ENCODE data around the gene TBC1D19.
"Not testable (repeated sequence)": the region's sequence is repeated elsewhere in the genome, so short reads cannot be mapped to it uniquely, and the experiment has no call there.

TBC1D19 gene

DNA sequence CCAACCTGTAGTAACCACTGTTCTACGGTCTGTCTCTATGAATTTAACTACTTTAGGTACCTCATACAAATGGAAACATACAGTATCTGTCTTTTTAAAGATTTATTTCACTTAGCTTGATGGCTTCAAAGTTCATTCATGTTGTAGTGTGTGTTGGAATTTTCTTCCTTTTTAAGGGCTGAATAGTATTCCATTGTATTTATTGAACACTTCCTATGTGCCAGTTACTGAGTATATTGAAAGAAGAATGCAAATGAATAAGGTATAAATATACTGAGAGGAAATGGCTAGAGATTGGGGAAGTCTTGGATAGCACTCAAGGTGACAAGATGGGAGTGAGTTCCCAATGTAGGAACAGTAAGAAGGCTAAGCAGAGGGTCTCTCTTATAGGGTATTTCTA is 17.3 kb downstream of the TBC1D19 start:
- DNase-seq, result no peak

DNA sequence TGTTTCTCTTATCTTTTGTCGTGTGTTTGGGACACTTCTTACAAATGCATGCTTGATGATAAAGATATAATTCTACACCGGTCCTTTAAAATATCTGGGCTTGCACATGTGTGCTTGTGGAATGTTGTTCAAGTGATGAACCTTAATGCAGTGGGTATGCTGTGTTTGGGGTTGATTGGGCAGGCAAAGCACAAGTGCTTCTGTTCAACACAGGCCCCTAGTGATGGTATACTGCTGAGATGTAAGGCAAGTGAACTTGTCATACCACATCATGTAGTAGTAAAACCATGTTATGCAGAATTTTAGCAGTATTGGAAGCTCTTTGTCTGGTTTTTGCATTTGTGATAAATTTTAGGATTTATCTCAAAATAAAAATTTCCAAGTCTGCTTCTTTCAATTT is 23.9 kb downstream of the TBC1D19 start:
- no peak for DNase-seq

DNA sequence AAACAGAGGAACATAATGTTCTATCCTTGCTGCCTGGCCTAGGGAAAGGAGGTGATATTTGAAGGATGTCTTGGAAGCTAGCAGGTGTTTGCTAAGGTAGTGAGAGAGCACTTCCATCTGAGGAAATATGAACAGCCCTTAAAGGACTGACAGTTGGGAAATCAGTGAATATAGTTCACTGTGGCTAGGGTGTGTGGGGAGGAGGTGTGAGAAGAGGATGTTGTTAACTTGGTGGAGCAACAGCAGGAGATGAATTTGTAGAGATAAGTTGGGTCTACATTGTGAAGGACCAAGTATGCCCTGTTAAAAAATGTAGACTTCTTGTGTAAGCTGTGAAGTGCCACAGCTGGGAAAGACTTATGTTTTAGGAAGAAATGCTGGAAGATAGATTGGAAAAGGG is 25.5 kb downstream of the TBC1D19 start:
- no peak for DNase-seq

DNA sequence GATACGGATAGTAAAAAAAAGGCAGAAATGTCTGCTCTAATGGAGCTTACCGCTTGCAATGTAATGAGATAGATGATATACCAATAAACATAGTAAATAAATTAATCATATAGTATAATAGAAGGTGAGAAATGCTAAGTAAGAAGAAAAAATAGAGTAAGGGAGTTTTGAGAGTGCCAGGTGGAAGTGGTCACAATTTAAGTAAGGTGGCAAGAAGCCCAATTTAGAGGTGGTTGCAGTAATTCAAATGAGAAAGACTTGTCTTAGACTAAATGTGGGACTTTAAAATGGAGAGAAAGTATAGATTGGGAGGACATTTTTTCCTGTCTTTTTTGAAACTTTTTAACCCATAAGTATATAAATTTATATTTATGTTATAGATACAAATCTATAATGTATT is 26.0 kb downstream of the TBC1D19 start:
- DNase-seq, result no peak

DNA sequence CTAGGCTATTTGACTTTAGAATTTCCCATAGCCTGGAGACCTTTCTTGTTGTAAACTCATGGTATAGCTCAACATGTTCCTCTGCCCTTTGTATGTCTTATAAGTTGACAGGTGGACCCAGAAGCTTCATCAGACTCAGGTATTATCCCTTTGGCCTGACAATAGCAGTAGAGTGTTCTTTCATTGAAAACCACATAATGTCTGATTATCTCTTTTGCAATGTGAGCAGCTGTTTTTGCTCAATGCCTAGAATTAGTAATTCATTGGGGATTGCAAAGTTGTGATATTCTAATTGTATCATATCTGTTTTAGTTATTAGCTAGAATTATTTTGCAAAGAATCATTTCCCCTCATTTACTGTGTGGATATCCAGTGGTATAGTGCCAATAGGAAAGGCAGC is 27.5 kb downstream of the TBC1D19 start:
- DNase-seq, result no peak

DNA sequence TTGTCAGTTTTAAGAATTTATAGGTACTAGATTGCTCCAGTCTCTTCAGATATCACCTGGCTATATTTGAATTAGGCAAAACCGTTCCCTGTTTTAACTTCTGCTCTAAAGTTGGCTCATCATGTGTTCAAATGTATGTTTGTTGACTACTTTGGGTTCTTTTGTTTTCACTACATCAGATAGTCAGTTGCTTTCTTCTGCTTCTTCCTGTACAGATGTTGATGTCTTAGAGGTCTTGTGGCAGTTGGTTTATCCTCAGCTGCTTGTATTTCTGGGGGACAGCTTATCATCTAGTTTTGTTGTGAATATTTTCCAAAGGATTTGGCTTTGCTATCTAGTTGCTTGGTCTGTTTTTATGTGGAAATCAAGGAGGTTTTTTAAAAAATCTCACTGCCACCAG is 28.0 kb downstream of the TBC1D19 start:
- no peak for DNase-seq

DNA sequence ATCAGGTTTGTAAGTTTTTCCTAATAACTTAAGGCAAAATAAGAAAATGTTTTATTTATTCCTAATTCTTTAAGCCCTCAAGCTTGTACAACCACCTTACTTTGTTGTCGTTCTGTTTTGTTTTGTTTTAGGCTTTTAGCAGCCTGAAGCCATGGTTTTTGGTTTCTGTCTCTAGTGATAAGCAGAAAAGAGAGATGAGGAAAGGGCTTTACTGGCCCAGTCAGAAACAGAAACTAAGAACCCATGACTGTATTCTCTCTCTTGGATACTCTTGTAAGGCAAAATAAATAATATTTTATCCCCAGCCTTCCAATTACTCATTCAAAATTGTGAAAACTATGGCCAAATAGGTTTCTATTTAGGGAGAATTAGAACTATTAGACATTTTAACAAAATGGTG is 29.4 kb downstream of the TBC1D19 start:
- peak; percentile 21 for DNase-seq

DNA sequence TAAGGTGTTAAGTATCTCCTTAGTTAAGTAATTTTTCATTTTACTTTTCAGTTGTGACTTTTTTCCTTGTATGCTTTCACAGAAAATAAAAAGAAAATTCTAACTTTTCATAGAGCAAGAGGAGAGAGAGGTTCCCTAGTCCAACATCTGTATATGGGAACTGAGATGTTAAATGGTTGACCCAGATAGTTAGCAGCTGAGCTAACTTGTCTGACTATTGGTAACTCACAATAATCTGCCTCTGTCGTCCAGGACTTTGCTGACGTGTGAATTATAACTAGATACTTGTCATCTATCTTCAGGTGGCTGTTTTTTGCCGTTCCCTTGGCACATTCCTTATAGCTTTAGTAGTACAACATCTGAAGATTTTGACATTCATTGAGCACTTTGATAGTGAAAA is 29.9 kb downstream of the TBC1D19 start:
- DNase-seq, result no peak

DNA sequence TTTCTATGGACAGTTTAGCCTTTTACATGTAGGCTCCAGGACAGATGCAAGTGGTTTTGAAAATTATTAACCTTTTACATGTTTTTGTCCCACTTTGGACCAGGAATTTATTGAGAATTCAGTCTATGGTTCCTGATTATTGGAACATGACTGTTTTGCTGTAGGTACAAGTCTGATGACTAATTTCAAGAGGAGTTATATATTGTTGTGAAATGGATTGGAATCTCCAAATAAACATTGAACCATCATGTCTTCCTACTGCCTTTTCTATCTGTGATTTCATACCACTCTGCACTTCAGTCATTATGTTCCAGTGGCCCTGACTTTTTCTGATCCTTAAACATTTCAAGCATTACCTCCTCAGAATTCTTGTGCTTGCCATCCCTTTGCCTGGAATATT is 35.9 kb downstream of the TBC1D19 start:
- no peak for DNase-seq

DNA sequence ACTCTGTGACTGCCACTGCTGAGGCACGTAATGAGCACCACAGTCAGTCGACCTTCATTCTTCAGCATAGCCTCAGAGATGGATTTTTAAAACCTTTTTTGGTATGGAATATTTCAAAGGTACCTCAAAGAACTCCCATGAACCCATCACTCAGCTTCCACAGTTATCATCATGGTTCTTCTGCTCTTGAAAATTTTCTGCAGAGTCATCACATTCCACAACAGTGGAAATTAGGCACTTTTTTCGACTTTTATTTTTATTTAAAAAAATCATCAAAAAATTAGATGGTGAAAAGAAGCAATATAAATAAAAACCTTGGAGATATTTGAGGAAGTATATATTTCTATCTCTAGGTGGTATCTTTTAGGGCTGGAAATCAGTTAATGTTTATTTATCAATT is 37.5 kb downstream of the TBC1D19 start:
- no peak for DNase-seq

DNA sequence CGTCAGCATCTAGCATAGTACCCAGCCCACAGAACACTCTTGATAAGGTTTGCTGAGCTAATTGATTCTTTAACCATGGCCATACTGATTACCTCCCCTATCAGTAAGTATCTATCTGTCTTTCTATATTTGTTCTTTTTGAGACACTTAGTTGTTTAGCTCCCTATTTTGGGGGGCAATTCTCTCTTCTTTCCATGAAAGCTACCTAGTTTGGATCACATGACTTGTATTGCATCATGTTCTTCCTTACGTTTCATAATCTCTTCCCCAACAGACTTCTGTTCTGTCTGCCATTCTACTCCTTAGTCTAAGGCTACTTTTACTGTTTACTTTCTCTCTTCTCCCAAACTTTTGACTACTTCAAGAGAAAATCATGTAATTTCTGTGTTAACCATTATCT is 39.0 kb downstream of the TBC1D19 start:
- no peak for DNase-seq

DNA sequence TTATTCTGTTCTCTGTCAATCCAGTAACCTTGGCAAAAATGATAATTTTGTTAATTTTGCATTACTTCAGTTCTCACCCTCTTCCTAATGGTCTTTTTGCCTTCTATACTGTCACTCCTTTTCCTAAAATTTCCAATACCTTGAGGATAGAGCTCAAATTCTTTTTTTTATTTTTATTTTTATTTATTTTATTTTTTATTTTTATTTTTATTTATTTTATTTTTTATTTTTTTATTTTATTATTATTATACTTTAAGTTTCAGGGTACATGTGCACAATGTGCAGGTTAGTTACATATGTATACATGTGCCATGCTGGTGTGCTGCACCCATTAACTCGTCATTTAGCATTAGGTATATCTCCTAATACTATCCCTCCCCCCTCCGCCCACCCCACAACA is 42.8 kb downstream of the TBC1D19 start:
- not testable (repeated sequence) for DNase-seq

DNA sequence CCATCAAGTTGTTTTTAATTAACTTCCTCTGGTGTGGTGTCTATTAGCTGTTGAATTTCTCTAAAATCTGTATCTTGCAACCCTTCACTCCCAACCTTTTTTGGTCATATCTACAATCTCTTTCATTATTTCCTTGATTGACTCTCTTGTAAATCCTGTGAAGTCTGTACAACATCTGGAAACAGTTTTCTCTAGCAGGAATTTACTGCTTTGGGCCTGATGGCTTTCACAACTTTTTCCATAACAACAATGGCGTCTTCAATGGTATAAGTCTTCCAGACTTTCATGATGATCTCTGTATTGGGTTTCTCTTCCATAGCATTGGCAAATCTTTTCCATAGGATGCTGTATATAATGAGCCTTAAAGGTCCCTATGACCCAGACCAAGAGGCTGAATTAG is 49.0 kb downstream of the TBC1D19 start:
- DNase-seq, result no peak

DNA sequence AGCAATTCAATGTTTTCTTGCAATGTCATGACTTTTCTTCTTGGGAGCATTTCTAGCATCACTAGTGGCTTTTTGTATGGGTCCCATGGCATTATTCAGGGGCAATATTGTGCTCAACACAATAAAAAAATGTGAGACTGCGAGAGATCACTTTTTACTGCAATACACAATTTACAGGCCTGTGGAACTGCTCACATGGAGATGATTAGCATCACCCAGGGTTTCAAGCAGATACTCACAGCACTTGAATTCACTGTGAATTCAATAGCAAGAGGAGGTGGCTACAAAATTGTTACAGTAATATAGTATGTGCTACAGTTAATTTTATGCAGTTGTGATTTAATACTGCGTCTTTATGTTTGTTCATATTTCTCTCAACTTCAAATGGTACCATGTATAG is 50.4 kb downstream of the TBC1D19 start:
- no peak for DNase-seq

DNA sequence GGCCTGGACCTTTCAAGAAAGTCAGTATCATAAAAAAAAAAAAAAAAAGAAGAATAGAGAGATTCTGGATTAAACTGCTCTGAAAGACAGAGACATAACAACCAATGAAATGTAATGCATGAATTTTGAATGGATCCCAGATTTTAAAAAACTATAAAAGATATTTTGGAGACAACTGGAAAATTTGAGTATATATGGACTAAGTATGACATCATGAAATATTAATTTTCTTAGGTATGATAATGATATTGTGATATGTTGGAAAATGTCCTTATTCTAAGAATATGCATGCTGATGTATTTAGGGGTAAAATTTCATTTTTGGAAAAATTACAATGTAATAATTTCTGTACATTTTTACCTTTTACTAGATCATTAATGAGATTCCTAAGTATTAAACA is 52.6 kb downstream of the TBC1D19 start:
- DNase-seq, result no peak

DNA sequence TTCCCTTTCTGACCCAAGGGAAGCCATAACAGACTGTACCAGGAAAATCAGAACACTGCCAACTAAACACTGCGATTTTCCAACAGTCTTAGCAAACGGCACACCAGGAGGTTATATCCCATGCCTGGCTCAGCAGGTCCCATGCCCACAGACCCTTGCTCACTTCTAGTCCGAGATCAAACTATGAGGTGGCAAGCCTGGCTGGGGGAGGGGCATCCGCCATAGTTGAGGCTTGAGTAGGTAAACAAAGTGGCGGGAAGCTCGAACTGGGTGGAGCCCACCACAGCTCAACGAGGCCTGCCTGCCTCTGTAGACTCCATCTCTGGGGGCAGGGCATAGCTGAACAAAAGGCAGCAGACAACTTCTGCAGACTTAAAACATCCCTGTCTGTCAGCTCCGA is 56.8 kb downstream of the TBC1D19 start:
- not testable (repeated sequence) for DNase-seq

DNA sequence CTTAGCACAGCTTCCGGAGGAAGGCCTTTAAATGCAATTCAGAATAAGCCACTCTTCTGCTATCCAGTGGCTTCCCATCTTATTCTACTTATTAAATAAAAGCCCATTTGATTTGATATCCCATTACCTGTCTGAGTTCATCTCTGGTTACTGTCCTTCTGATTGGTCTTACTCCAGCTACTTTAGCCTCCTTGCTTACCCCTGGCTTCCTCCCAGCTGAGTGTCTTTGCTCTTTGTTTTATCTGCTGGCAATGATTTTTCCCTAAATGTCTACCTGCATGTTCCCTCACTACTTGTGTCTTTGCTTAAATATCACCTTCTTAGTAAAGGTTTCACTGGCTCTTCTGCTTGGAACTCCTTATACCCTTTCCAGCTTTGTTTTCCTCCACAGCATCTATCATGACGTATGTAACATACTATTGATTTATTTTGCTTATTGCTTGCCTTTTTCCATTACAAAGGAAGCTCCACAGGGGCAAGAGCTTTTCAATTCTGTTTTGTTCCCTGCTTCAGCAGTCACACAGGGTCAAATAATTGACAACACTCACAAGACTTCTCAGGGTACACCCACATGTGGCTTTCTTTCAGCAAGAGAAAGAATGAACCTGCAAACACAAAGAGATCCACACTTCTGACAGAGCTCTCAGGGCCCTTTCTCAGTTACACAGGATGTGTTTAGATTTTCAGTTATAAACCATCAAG is 63.8 kb downstream of the TBC1D19 start:
- no peak for DNase-seq

DNA sequence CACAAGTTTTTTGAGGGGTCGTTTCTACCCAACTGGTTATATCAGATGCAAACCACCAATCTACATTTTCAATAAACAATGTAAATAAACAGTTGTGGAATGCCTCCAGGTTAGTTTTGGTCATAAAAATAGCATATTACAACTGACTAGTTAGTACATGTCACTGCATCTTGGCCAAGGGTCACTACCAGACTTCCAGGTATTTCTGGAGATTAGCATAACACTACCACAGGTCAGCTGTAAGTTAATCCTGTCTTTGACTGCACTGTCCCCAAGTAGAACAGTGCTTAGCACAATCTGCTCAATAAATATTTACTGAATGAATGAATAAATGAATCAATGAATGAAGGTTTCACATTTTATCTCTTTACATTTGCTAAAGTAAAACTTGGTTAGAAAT is 64.4 kb downstream of the TBC1D19 start:
- DNase-seq, result no peak

DNA sequence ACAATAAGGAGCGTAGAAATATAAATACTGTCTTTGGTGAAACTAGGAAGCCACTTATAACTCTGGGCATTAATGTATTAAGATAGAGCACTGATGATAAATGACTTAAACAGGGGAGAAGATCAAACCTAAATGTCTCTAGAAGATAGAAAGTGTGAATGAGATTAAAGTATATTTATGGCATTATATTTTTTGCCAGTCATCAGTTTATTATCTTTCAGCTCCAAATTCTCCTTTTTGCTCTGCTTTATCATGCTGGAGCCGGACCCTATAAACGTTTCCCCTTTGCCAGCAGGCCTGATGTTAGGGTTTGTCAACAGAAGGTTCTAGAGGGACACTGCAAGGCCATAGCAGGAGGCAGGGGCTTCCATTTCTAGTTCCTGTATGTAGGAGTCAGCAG is 76.4 kb downstream of the TBC1D19 start:
- DNase-seq, result no peak

DNA sequence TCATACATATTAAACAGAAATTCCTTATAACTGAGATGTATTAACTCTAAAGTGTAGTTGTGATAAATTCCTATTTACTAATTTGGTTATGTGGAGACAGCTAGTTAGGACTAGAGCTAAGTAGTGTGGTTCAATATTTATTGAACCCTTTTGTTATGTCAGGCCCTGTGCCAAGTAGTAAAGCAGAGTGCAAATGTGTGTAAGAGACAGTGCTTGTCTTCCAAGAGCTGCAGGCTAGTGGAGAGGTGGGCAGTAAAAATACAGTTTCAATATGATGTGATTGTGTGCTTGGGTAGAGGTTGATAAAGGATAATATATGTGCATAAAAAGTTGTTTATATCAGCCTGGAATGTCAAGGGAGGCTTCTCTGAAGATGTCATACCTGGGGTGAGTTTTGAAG is 80.0 kb downstream of the TBC1D19 start:
- no peak for DNase-seq

DNA sequence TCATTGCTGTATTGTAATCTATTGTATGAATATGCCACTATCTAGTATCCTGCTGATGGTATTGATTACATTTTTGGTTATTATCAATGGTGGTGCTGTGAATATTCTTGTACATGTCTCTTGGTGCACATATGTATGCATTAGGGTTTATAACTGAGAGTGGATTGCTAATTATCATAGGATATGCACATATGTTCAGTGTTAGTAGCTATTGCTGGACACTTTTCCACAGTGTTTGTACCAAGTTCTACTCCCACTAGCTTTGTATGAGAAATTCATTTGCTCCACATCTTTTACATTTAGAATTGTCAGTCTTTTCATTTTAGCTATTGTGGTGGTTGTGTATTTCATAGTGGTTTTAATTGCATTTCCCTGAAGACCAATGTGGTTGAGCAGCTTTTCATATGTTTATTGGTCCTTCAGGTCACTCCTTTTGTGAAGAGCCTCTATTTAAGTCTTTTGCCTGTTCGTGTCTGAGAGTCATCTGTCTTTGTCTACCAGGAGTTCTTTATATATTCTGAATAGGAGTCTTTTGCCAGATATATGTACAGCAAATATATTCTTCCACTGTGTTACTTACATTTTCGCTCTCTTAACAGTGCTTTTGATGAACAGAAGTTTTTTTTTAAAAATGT is 87.1 kb downstream of the TBC1D19 start:
- DNase-seq, result no peak

DNA sequence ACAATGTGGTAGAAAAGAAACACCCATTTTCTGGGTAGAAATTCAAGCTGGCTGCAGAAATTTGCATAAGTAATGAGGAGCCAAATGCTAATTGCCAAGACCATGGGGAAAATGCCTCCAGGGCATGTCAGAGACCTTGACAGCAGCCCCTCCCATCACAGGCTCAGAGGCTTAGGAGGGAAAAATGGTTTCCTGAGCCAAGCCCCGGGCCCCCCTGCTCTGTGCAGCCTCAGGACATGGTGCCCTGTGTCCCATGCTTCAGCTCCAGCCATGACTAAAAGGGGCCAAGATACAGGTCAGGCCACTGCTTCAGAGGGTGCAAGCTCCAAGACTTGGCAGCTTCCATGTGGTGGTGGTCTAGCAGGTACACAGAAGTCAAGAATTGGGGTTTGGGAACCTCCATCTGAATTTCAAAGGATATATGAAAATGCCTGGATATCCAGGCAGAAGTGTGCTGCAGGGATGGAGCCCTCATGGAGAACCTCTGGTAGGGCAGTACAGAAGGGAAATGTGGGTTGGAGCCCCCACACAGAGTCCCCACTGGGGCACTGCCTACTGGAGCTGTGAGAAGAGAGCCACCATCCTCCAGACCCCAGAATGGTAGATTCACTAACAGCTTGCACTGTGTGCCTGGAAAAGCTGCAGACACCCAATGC is 95.3 kb downstream of the TBC1D19 start:
- not testable (repeated sequence) for DNase-seq

DNA sequence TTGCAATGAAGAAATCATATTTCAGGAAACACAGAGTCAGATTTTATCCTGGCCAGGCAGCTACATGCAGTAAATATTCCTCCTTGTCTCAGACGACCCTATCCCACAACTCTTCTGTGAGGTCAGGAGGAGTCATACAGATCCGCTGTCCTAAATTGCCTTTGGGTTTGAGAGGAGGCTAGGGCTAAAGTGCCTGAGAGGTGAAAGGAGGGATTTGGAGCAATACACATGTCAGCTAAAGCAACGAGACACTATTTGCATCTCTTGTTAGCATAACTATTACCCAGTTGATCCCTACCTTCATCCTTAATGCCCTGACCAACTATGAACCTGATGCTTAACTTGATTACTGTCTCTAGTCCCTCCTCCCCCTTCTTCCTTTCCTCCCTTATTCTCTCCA is 98.6 kb downstream of the TBC1D19 start:
- no peak for DNase-seq

DNA sequence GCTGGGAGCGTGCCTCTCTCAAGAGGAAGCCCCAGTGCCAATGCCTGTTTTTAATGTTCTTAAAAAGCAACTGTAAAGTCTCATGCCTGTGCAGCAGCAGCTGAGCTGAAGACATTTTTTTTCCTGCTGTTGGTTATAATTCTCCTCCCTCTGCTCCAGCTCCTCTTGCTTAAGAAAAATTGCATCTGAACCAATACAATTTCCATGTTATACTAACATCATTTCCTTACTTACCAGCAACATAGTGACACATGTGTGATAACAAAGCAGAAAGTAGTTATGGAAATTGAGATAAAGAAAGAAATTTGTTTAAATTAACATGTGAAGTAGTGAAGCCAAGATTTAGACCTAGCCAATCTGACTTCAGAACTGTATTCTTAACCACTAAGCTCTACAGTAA is 101.4 kb downstream of the TBC1D19 start:
- no peak for DNase-seq

DNA sequence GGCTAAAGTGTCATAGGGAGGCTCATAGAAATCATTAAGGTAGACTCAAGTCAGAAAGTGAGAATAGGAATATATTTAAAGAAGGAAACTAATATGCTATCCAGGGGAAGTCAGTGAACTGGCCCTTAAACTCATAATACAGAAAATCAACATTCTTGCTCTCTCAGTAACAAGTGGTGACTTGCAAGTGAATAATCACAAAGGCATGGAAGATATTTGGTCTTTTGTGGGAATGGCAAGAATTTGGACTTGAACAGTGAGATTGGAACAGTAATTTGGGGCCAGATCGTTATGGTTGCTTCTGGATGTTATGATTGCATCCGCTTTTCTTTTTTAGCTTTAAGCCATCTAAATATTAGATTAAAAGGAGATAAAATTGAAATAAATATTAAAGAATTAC is 103.8 kb downstream of the TBC1D19 start:
- no peak for DNase-seq
